Left kidney (tissue), 2 donors: Measurements from ENCODE around the gene PMEL. TPM values are rescaled to one million over a fixed set of nuclear protein-coding genes. Genes with fewer than 3 reads are reported as not detected.
"Not testable (repeated sequence)": the region's sequence is repeated elsewhere in the genome, so short reads cannot be mapped to it uniquely, and the experiment has no call there.

Source experiments
- DNase-seq: peaks from one replicate; pipeline ENCODE4 v3.0.0-alpha.2; 2013
- polyA plus RNA-seq: library from polyadenylated mRNA; unstranded; fragments of 120-200 nt; gene quantifications from one replicate; pipeline ENCODE4 v1.2.1, GENCODE V29; 2013; ENCODE audit not compliant: insufficient read length

PMEL gene
- polyA plus RNA-seq, 1 donor: 3.9 TPM

DNA sequence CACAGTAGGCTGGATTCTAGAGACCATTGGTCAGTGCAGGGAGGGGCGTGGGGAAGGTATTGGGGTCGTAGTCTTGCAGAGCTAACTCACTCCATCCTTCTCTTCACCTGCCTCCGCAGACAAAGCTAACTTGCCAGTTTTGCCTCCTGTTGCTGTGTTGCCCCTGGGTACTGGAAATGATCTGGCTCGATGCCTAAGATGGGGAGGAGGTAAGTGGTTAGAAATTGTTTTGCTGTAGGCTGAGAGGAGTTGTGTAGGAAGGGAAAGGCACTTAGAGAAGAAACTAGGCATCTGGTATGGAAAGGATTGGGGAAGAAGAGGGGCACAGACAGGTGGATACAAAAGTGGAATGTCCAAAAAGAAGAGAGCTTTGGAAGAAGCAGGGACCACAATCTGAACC lies 23.8 kb downstream of the PMEL start:
- DNase-seq: no peak

DNA sequence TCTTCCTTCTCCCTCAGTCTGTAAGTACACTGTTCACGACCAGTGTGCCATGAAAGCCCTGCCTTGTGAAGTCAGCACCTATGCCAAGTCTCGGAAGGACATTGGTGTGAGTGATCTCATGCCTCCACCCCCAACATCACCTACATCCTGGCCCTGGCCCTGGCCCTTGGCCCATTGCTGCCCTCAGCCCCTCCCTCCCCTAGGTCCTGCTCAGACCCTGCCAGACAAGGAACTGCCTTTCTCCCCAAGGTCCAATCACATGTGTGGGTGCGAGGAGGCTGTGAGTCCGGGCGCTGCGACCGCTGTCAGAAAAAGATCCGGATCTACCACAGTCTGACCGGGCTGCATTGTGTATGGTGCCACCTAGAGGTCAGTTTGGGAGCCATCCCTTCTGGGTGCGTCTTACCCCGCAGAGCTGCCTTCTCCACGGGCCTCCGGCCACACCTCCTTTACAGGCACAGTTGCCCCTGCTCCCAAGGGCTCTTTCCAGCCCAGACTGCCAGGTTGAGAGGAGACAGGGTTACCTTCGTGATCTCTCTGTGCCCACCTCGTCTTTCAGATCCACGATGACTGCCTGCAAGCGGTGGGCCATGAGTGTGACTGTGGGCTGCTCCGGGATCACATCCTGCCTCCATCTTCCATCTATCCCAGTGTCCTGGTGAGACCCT lies 25.6 kb downstream of the PMEL start:
- peak; percentile 85 for DNase-seq

DNA sequence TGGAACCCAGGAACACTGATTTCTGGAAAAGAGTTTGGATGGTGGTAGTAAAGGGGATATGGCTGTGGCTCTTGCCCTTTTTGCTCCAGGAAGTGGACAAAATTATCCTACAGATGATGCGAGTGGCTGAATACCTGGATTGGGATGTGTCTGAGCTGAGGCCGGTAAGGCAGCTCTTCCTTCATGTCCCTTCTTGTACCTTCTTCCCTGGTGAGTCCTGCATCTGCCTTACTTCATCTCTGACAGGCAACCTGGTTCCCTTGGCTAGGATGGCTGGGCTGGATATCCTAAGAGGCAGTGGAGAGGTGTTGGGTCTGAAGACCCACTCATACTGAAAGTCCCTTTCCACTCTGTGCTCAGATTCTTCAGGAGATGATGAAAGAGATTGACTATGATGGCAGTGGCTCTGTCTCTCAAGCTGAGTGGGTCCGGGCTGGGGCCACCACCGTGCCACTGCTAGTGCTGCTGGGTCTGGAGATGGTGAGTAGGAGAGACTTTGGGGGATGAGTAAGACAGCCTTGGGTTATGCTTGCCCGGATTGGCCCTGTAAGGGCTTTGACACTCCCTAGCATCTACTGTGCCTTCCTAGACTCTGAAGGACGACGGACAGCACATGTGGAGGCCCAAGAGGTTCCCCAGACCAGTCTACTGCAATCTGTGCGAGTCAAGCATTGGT lies 26.9 kb downstream of the PMEL start:
- DNase-seq: no peak

DNA sequence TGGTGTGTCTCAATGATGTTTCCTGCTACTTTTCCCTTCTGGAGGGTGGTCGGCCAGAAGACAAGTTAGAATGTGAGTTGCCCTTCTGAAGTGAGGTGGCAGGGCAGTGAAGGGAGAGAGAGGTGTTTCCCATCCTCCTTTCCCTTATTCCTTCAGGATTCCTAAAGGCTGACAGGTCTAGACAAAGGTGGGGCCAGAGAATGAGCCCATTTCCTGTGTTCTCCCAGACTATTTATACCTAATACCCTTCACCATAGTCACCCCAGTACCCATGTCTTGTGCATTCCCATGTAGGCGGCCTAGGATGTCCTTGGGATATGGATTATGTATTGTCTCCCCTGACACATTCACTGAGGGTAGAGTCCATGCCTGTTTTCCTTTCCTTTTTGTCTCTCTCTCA lies 27.9 kb downstream of the PMEL start:
- no peak for DNase-seq

DNA sequence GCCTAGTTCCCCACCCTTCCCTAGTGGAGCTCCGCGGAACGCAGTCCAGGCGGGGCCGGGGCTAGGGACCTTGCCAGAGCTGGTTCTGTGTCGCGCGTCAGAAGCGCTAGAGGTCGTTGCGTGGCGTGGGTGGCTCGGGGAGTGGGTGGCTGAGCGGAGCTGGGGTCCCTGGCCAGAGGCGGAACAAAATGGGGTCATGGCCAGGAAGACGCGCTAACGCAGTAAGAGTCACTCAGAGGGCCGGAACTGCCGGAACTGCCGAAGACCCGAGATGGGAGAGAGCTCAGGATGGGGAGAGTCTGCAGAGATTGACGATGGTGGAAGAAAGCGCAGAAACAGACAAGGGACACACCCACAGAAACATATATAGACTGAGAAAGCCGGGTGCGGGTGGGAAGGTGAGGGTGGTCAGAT lies 30.1 kb downstream of the PMEL start:
- DNase-seq: no peak

DNA sequence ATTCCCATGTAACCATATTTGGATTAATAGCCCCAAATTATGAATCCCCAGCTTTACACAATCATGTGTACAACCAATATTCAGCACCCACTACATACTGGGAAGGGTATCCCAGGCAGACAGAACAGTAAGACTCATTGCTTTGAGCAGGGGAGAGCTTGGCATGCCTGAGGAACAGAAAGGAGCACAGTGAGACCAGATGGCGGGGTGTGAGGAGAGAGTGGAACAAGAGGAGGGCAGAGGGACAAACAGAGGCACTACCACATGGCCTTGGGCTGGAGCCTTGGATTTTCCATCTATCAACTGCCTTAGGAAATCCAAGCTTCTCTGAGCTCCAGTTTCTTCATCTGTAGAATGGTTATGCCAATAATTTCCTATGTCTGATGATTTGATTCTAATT lies 31.1 kb downstream of the PMEL start:
- no peak for DNase-seq

DNA sequence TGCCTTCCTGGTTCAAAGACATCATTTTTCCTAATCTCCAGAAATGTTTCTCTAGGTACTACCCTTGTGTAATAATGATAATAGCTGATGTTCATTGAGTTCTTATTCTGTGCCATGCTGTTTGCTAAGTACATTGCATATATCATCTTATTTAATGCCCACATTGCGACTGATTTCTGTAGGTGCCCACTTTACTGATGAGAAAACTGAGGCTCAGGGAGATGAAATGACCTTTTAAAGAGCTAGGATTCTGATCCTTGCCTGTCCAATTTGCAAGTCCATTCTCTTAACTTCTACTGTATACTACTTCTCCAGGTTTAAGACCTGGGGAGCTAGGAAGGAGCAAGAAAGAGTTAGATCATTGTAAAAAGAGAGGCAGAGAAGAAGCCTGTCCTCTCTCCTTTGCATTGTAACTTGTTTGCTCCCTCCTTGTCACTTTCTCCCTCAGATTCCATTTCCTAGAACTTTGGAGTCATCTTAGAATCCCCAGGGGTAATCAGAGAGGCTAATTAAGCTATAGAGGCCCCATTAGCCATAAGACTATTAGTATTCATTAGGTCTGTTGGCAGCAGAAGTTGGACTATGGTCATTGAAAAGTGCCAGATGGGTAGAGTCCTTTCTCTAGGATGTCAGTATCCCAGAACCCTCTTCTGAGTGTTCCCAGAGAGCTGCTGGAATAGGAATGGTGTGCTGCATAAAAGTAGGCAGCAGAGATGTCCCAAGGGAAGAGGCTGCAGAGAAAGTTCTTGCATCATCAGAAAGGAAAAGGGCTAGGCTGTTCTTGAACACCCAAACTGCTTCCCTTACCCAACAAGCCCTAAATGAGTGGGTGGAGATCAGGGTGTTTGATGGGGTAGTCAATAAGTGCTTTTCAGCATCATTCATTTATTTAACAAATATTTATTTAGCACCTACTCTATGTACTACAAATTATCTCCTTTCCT lies 31.8 kb downstream of the PMEL start:
- DNase-seq: no peak

DNA sequence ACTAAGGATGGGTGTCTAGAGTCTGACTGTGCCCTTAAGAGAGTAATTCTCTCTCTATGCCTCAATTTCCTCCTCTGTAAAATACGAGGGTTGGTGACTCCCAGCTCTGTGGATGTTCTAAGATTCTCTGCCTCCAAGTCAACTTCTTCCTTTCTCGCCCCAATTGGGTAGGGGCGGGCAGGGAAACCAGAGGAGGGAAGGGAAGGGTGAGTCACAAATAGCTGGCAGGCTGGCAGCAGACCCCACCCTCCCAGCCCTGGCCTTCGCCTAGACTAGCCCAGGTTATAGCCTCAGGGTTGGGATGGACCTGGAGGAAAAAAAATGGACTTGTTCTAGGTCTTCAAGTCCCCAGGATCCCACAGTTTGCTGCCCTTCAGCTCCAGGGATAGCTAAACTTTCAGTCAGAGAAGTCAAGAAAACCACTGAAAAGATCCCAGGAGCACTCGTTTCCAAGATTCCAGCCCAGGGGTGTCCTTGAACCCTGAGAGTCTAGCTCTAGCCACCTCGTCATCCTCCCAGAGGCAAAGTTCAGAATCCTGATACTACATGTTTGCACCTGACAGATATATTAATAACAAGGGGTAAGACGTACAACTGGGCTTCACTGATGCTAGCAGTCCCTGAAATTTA lies 32.6 kb downstream of the PMEL start:
- no peak for DNase-seq

DNA sequence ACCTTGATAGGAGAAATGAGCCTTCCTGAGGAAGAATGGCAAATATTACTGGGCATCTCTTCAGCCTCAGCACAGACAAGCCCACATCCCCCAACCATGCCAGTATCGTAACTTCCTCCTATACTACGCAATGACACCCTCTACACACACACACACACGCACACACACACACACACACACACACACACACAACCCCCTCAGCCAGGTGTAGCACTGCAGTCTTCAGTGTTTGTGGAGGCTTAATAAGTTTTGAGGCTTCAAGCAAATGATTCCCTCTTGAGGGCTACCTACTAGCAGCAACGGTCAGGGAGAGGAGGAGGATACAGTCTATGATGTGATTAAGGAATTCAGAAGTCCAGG lies 33.3 kb downstream of the PMEL start:
- peak; percentile 8 for DNase-seq

DNA sequence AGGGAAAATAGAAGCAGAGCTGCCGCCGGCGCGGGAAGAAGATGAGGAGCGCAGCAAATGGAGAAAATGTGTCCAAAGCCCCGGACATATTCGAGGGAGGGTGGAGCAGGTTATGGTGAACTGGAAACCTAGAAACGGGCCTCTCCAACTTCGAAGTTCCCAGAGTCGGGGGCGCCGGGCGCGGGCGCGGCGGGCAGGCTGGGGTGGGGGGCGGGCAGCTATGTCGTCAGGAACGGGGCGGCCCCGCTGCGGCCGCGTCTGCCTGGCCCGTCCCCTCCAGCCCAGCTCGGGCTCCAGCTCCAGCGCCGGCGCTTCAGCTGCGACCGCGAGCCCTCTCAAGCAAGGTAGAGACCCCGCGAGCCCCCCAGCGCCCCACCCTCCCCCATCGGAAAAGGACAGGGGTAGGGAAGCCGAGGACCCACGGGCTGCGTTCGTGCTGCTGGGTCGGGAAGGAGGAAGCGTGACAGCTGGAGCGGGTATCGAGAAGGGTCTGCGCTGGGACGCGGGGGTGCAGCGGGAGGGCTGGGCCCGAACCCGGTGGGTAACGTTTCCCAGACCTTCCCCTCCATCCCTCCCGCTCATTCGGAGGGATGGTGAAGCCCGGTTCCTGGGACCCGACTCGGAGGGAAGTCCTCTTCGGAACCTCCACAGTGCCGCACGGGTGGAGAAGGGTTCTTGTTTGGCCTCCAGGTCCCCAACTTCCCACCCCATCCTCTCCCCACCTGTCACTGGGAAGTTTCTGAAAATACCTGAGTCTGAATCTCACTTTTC lies 33.9 kb downstream of the PMEL start:
- peak; percentile 56 for DNase-seq

DNA sequence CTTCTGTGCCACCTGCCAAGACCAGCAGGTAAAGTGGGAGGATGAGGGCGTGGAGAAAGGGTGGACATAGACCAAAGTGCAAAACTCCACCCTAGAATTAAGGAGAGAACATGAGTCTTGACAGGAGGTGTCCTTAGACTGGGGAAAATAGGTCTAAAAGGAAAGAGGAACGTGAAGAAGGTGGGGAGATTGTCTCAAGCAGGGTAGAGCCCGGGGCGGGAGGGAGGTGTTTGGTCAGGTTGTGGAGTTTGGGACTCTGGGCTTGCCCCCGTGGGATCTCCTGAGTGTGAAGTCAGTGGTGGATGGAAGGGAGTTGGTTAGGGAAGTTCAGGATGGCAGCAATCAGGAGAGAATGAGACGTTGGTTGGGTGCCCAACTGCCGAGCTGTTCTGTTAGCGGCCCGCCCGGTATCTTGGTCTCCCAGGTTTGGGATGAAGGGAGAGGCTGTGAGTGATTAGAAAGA lies 34.5 kb downstream of the PMEL start:
- DNase-seq: peak; percentile 5

DNA sequence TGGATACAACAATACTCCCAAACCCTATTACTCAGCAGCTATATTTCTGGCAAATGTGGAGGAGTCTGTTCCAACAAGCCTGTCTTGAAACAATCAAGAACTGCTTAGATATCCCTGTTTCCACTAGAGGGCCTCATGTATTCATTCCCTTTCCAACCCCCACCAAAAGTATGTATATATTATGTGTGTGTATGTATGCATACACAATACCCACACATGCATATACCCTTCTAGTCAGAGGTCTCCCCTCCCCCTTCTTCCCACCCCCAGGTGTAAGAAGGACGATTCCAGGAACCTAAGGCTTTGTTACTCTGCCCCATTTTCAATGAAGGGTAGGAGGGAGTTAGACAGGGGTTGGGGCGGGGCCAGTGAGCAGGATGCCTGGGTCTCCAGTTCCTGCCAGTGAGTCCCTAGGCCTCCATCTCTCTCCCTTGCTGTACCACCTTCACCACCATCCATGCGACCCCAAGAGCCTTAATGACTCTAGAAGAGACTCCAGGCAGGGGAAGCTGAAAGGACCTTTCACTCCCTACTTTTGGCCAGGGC lies 35.0 kb downstream of the PMEL start, which contains the start of gene DGKA:
TSS of gene DGKA (plus strand) at position 392 of the 546 bp plus-strand sequence. CDS start 5,342 bp downstream, outside the sequence.
- DNase-seq: peak; percentile 55

DNA sequence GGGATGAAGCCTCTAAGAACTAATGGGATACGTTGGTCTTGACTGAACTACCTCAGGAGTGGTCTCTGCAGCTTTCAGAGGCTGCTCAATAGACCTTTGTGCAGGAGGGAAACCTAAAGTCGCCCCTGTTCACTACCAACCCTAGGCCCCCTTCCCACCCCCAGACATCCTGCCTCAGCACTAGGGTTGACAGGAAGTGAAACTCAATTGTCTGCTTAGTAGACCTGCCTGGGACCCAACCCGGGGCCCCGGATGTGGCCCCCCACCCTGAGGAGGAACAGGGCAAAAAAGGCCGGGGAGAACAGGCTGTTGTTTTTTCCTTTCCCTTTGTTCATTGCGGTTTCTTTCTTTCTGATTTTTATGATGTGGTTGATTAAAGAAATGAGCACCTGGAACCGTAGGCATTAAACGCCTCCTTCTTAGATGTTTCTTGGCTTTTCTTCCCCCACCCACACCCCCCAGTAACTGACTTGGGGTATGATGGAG lies 36.5 kb downstream of the PMEL start:
- DNase-seq: no peak

DNA sequence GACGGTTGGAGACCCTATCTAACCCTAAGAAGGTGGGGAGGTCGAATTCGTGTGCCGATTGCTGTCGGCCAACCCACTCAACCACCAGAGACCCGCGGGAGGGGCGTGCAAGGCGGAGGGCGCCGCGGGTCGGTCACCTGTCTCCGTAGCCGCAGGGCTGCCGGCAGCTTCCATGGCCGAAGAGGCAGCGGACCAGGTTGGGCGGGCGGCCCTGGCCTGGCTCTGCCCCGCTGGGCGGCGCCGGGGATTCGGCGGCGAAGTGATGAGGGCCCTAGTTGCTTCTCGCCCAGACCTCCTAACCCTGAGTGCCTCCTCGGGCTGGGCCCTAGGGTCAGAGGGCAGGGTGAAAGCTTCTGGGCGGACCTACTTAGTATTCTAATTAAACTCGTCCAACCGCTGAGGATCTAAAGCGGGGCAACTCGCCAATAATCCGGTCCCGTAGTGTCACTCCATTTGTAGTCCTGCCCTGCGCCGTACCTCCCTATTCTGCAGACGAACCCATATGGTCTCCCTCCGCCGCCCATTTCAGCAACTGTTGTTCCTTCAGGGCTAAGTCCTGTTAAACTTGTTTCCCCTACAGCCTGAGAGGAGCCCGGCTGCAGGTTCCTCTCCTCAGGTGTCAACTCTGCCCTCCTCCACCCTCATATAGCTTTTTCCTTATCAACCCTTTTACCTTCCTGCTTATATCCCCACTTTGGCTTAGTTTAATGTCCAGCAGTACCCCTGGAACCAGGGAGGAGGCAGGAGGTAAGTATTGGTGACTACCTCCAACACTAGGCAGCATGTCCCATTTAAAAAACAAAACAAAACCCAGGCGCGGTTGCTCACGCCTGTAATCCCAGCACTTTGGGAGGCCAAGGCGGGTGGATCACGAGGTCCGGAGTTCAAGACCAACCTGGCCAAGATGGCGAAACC lies 38.0 kb downstream of the PMEL start, which contains the start of gene PYM1:
TSS of gene PYM1 (minus strand) at position 307 of the 915 bp plus-strand sequence. CDS start at position 174, 133 bp downstream.
- peak; percentile 68 for DNase-seq

DNA sequence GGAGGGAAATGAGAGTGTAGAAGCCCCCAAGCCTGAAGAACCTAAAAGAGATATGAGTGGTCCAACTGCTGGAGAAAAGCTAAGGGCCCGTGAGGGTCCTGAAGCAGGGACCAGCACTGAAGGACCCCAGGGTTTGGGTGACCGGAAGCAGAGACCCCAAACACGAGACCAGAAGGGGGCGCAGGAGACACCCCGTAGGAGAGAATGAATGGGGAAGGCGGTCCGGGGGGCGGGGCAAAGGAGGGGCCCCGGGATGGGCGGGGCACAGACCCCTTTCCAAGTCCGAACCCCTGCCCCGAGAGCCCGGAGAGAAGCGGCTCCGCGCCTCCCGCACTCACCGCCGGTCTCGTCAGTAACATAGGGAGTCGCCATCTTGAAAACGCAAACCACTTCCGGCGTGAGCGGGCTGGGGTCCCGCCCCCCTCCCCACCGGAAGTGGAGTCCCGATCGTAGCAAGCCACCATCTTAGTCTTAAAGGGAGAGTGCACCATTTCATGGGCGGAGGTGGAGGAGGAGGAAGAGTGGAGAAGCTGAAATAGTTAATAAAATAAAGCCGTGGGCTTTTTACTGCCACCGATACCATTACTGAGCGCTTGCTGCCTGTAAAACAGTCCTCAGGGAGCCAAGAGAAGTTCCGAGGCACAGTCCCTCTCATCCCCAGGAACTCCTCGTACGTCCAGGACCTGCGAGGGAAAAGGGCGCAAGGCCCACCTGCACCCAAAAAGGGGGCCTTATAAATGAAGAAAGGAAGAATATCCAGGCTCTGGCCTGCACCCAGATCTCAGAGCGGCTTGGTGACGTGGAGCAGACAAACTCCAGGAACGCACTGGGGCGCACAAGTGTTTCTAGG lies 38.9 kb downstream of the PMEL start:
- DNase-seq: peak; percentile 94

DNA sequence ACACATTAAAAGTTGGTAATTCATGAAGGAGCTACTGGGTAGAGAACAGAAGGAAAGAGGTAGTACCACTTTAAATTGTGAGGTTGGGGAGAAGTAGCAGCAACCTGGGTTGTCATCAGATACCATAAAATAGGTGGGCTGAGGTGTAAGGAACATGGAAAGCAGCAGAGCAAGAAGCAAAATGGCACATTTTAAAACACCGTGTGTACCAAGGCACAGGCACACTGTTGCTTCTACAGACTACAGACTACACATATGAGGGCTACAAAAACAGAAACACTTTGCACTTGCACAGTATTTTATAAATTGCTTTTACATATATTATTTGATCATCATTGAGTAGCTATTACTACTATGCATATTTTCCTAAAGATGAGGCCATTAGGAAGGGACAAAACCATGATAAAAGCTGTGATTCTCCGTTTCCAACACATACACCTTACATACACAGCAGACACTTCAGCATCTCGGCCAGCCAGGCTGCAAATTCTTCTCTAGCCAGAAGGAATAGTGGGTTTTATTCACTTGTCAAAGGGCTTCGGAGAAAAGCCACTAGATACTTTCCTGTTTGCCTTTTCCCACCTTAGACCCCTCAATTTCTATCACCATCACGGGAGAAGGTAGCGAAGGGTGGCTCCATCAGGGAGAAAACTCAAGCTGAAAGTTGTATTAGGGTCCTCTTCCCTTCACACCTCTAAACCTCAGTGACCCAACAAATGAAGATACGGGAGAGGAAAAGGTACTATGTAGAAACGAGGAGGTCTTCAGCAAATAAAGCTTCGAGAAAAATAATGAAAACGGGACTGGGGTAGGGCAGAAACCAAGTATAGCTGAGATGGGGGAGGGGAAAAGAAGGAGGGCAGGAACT lies 39.7 kb downstream of the PMEL start:
- no peak for DNase-seq

DNA sequence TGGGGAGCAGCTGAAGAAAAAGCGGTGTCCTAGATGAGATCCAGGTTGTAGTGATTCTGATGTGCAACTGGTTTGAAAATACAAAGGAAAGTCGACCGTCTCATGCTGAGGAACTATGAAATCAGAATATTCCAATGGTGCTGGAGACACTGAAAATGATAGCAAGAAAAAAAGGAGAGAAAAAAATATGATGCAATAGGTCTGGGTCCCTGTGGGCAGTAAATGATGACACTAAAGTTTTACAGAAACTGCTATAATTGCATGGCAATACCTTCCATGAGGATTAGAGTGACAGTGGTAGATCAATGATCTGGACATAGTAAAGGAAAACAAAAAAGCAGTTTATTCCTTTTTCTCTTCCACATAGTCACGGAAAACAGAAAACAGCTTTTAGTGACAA lies 40.5 kb downstream of the PMEL start:
- DNase-seq: no peak

DNA sequence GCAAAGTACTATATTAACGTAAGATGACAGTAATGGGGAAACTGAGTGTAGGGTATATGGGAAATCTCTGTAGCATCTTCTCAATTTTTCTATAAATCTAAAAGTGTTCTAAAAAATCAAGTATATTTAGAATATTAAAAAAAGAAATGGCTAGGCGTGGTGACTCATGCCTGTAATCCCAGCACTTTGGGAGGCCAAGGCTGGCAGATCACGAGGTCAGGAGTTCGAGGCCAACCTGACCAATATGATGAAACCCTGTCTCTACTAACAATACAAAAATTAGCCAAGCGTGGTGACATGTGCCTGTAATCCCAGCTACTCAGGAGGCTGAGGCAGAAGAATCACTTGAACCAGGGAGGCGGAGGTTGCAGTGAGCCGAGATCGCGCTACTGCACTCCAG lies 42.2 kb downstream of the PMEL start:
- not testable (repeated sequence) for DNase-seq
